Ishikawa (cell line): ENCODE measurements around the gene SCAF8.

Source experiments
- CEBPB ChIP-seq: IDR thresholded peaks from 2 replicates; pipeline ENCODE4 v1.6.1; 2012
- CREB1 ChIP-seq: IDR thresholded peaks from 2 replicates; pipeline ENCODE4 v1.6.1; 2012; ENCODE audit warnings: low read depth
- EGR1 ChIP-seq: IDR thresholded peaks from 2 replicates; pipeline ENCODE4 v1.6.1; 2012
- EP300 ChIP-seq: IDR thresholded peaks from 2 replicates; pipeline ENCODE4 v1.6.1; 2012; ENCODE audit warnings: borderline replicate concordance
- FOXM1 ChIP-seq: IDR thresholded peaks from 2 replicates; pipeline ENCODE4 v1.6.1; 2012; ENCODE audit warnings: low read depth, borderline replicate concordance
- NFIC ChIP-seq: IDR thresholded peaks from 2 replicates; pipeline ENCODE4 v1.6.1; 2012
- RAD21 ChIP-seq: IDR thresholded peaks from 2 replicates; pipeline ENCODE4 v1.6.1; 2012; ENCODE audit warnings: low read depth
- TAF1 ChIP-seq: IDR thresholded peaks from 2 replicates; pipeline ENCODE4 v1.6.1; 2012; ENCODE audit warnings: low read depth, mild to moderate bottlenecking
- TCF12 ChIP-seq: IDR thresholded peaks from 2 replicates; pipeline ENCODE4 v1.6.1; 2012; ENCODE audit warnings: low read depth
- TEAD4 ChIP-seq: IDR thresholded peaks from 2 replicates; pipeline ENCODE4 v1.6.1; 2012
- YY1 ChIP-seq: IDR thresholded peaks from 2 replicates; pipeline ENCODE4 v1.6.1; 2012; ENCODE audit warnings: low read depth
- ZBTB7A ChIP-seq: IDR thresholded peaks from 2 replicates; pipeline ENCODE4 v1.6.1; 2012; ENCODE audit warnings: low read depth
- TF ChIP-seq, protein P1 (sequence below): IDR thresholded peaks from 2 replicates; pipeline ENCODE4 v1.6.1; 2012; ENCODE audit warnings: low read depth, mild to moderate bottlenecking
- TF ChIP-seq, protein P2 (sequence below): IDR thresholded peaks from 2 replicates; pipeline ENCODE4 v1.6.1; 2012
- TF ChIP-seq, protein P3 (sequence below): IDR thresholded peaks from 2 replicates; pipeline ENCODE4 v1.6.1; 2012

The SCAF8 gene

DNA sequence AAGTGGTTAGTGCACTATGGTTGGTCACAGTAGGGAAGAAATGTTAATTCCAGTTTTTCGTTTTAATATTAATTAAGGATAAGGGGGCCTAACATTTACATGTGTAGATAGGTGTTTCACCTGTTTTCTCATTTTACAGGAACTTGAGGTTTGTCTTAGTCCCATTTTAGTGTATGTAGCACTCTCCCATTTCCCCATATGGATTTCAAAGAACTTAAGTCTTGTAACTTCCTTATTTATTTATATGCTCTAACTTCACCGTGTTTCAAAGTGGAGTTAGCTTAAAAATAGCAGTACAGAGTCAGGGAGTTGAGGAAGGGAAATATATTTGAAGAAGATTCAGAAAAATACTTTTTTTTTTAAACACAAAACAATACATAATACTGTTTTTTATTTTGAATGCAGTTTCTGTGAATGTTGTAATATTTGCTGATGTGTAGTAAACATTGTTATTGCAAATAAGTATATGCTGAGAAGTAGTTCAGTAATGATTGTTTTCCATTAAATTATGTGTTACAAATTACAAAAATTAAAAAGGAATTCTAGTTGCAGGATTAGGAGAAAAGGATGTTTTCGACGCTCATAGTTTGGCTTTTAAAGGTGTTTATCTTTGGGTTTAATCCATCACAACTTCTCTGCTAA is 3.5 kb downstream of the SCAF8 start:
- TF ChIP-seq FOXM1: no peak
- TF ChIP-seq, protein P1, sequence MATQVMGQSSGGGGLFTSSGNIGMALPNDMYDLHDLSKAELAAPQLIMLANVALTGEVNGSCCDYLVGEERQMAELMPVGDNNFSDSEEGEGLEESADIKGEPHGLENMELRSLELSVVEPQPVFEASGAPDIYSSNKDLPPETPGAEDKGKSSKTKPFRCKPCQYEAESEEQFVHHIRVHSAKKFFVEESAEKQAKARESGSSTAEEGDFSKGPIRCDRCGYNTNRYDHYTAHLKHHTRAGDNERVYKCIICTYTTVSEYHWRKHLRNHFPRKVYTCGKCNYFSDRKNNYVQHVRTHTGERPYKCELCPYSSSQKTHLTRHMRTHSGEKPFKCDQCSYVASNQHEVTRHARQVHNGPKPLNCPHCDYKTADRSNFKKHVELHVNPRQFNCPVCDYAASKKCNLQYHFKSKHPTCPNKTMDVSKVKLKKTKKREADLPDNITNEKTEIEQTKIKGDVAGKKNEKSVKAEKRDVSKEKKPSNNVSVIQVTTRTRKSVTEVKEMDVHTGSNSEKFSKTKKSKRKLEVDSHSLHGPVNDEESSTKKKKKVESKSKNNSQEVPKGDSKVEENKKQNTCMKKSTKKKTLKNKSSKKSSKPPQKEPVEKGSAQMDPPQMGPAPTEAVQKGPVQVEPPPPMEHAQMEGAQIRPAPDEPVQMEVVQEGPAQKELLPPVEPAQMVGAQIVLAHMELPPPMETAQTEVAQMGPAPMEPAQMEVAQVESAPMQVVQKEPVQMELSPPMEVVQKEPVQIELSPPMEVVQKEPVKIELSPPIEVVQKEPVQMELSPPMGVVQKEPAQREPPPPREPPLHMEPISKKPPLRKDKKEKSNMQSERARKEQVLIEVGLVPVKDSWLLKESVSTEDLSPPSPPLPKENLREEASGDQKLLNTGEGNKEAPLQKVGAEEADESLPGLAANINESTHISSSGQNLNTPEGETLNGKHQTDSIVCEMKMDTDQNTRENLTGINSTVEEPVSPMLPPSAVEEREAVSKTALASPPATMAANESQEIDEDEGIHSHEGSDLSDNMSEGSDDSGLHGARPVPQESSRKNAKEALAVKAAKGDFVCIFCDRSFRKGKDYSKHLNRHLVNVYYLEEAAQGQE: no peak
- TF ChIP-seq, protein P2, sequence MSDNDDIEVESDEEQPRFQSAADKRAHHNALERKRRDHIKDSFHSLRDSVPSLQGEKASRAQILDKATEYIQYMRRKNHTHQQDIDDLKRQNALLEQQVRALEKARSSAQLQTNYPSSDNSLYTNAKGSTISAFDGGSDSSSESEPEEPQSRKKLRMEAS: no peak
- no peak for TF ChIP-seq RAD21
- no peak for TF ChIP-seq NFIC
- no peak for TF ChIP-seq TCF12
- TF ChIP-seq ZBTB7A: no peak
- TF ChIP-seq, protein P3, sequence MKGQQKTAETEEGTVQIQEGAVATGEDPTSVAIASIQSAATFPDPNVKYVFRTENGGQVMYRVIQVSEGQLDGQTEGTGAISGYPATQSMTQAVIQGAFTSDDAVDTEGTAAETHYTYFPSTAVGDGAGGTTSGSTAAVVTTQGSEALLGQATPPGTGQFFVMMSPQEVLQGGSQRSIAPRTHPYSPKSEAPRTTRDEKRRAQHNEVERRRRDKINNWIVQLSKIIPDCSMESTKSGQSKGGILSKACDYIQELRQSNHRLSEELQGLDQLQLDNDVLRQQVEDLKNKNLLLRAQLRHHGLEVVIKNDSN: no peak
- no peak for TF ChIP-seq CREB1
- no peak for TF ChIP-seq TEAD4
- no peak for TF ChIP-seq CEBPB
- no peak for TF ChIP-seq EP300
- TF ChIP-seq TAF1: no peak
- no peak for TF ChIP-seq YY1
- TF ChIP-seq EGR1: no peak

DNA sequence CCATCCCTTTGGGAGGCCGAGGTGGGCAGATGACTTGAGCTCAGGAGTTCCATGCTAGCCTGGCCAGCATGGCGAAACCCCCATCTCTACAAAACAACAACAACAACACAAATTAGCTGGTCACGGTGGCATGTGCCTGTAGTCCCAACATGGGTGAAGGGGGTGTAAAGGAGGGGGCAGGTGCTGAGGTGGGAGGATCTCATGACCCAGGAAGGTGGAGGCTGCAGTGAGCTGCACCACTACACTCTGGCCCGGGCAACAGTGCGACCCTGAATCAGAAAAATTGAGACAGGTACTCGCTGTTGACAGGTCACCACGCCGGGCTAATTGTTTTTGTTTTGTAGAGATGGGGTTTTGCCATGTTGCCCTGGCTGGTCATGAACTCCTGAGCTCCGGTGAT is 4.2 kb downstream of the SCAF8 start:
- no peak for TF ChIP-seq EGR1
- TF ChIP-seq NFIC: no peak
- TF ChIP-seq, protein P1: no peak
- TF ChIP-seq EP300: no peak
- TF ChIP-seq ZBTB7A: no peak
- no peak for TF ChIP-seq CEBPB
- no peak for TF ChIP-seq RAD21
- TF ChIP-seq TCF12: no peak
- TF ChIP-seq, protein P3: no peak
- TF ChIP-seq TAF1: no peak
- no peak for TF ChIP-seq TEAD4
- no peak for TF ChIP-seq FOXM1
- no peak for TF ChIP-seq CREB1

DNA sequence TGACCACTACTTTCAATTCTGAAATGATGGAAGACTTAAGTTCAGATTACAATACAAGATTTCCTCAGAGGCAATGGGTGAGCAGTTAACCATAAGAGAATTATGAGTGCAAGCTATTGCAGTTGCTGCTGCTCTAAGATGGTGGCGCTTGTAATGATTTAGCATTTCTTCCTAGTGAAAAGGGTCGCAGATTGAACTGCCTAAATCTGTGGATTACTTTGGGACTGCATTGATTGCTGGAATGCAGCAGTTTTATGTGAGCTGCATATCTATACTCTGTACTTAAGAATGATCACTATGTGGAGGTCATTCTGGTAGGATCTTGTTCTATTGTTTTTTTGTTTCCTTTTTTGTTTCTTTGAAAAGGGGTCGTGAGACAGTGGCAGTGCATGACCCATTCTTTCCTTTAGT is 5.3 kb downstream of the SCAF8 start:
- TF ChIP-seq, protein P2: no peak
- no peak for TF ChIP-seq TEAD4
- TF ChIP-seq, protein P1: no peak

DNA sequence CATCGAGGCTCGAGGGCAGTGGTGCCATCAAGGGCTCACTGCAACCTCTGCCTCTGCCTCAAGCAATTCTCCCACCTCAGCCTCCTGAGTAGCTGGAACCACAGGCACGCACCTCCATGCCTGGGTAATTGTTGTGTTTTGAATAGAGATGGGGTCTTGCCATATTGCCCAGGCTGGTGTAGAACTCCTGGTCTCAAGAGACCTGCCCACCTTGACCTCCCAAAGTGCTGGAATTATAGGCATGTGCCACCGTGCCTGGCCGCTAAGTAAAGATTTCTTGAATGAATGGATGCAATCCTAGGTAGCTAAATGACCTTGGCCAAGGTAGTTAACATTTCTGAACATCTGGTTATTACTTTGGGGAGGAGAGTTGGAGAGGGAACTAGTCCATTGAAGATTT is 7.4 kb downstream of the SCAF8 start:
- TF ChIP-seq TCF12: no peak
- TF ChIP-seq, protein P3: no peak

DNA sequence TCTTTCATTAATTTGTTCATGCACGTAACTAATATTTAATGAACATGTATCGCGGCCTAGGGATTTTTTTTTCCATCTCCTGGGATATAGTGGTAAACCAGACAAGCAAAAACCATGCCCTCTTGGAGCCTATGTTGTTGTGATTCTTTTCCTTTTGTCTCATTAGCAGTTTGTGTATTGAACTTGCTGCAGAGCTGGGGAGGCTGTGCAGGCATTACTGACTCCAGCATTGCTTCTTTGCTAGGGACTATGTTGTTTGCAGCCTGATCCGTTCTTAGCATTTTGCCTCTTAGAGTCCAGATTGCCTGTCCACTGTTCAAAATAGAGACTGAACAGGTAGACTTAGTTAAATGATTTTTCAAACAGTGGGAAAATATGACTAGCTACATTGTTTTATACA is 9.7 kb downstream of the SCAF8 start:
- TF ChIP-seq, protein P1: no peak
- no peak for TF ChIP-seq YY1
- TF ChIP-seq TAF1: no peak
- no peak for TF ChIP-seq ZBTB7A
- TF ChIP-seq CREB1: no peak
- no peak for TF ChIP-seq EP300
- TF ChIP-seq TCF12: no peak
- TF ChIP-seq EGR1: no peak
- no peak for TF ChIP-seq CEBPB
- no peak for TF ChIP-seq TEAD4
- TF ChIP-seq FOXM1: no peak
- TF ChIP-seq NFIC: no peak
- TF ChIP-seq RAD21: no peak
- TF ChIP-seq, protein P2: no peak
- TF ChIP-seq, protein P3: no peak
